ENCODE data around the gene NIT1. TPM values are rescaled to one million over a fixed set of nuclear protein-coding genes. Genes with fewer than 3 reads are reported as not detected.
A peak's percentile ranks its signal among the peaks of the same experiment; 100 is the strongest.

Gene NIT1
- total RNA-seq, 1 donor from 2014 or later: 34.2 TPM

GRCh38 chr1:161085165-161085564 is 32.7 kb upstream of the NIT1 start:
- no peak for TF ChIP-seq CTCF (conservative IDR thresholded peaks at IDR 0.05; ENCODE audit: low read depth, low read length)
- no peak for DNase-seq (ENCODE audit: low read depth)

GRCh38 chr1:161086457-161086856 is 31.4 kb upstream of the NIT1 start:
- no peak for DNase-seq (ENCODE audit: low read depth)
- no peak for TF ChIP-seq CTCF (conservative IDR thresholded peaks at IDR 0.05; ENCODE audit: low read depth, low read length)

More at GRCh38 chr1:161085165-161085564, 32.7 kb upstream of the NIT1 start:
- H3K4me3 ChIP-seq (ENCODE audit: low read depth, low read length): no peak overlapping the region

GRCh38 chr1:161088587-161089110 is 29.3 kb upstream of the NIT1 start:
- peak; percentile 29 for DNase-seq (ENCODE audit: low read depth)
- H3K4me3 ChIP-seq (ENCODE audit: low read depth, low read length): no peak overlapping the region

More at GRCh38 chr1:161086457-161086856, 31.4 kb upstream of the NIT1 start:
- no peak overlapping the region for H3K4me3 ChIP-seq (ENCODE audit: low read depth, low read length)

GRCh38 chr1:161089251-161089924 is 28.5 kb upstream of the NIT1 start, which contains the start of gene NECTIN4:
TSS of gene NECTIN4 (minus strand) at chr1:161089558. CDS start at chr1:161089296, 262 bp downstream.
- H3K4me3 ChIP-seq (ENCODE audit: low read depth, low read length): no peak within 1 kb of the TSS
- DNase-seq (ENCODE audit: low read depth): no peak
- TF ChIP-seq CTCF (conservative IDR thresholded peaks at IDR 0.05; ENCODE audit: low read depth, low read length): no peak

More at GRCh38 chr1:161088587-161089110, 29.3 kb upstream of the NIT1 start:
- no peak for TF ChIP-seq CTCF (conservative IDR thresholded peaks at IDR 0.05; ENCODE audit: low read depth, low read length)

GRCh38 chr1:161089938-161090337 is 28.0 kb upstream of the NIT1 start:
- no peak for DNase-seq (ENCODE audit: low read depth)
- no peak for TF ChIP-seq CTCF (conservative IDR thresholded peaks at IDR 0.05; ENCODE audit: low read depth, low read length)
- no peak overlapping the region for H3K4me3 ChIP-seq (ENCODE audit: low read depth, low read length)

- no peak for TF ChIP-seq CTCF (conservative IDR thresholded peaks at IDR 0.05; ENCODE audit: low read depth, low read length)
- no peak for DNase-seq (ENCODE audit: low read depth)
- H3K4me3 ChIP-seq (ENCODE audit: low read depth, low read length): no peak overlapping the region
Observed at GRCh38 chr1:161090617-161091016, 27.3 kb upstream of the NIT1 start.

- H3K4me3 ChIP-seq (ENCODE audit: low read depth, low read length): no peak overlapping the region
- no peak for TF ChIP-seq CTCF (conservative IDR thresholded peaks at IDR 0.05; ENCODE audit: low read depth, low read length)
- no peak for DNase-seq (ENCODE audit: low read depth)
Observed at GRCh38 chr1:161091093-161091492, 26.8 kb upstream of the NIT1 start.

Data from epithelial cell of proximal tubule (primary cell).